ENCODE results near the gene NGB. TPM values are rescaled to one million over a fixed set of nuclear protein-coding genes. Genes with fewer than 3 reads are reported as not detected.

NGB gene
- total and polyA plus RNA-seq, 7 donors, result 1.9 to 10.0 (median 9.4) TPM; not detected in 2

- Histone ChIP-seq H3K27ac (no peak overlapping the region), H3K36me3 (no peaks in the 10 kb centered on the region), H3K4me3 (no peak overlapping the region), H3K9me3 (no peaks in the 10 kb centered on the region), H3K4me1 (peaks cover 0 to 53% (median 48%) of the 10 kb centered on the region in 4 donors), H3K27me3 (no peaks in the 10 kb centered on the region)
- DNase-seq, result no peak
- TF ChIP-seq POLR2AphosphoS5 (IDR thresholded peaks at IDR 0.05) (no peak), POLR2A (IDR thresholded peaks at IDR 0.05) (no peak), EP300 (IDR thresholded peaks at IDR 0.05) (no peak)
- TF ChIP-seq, protein P1, sequence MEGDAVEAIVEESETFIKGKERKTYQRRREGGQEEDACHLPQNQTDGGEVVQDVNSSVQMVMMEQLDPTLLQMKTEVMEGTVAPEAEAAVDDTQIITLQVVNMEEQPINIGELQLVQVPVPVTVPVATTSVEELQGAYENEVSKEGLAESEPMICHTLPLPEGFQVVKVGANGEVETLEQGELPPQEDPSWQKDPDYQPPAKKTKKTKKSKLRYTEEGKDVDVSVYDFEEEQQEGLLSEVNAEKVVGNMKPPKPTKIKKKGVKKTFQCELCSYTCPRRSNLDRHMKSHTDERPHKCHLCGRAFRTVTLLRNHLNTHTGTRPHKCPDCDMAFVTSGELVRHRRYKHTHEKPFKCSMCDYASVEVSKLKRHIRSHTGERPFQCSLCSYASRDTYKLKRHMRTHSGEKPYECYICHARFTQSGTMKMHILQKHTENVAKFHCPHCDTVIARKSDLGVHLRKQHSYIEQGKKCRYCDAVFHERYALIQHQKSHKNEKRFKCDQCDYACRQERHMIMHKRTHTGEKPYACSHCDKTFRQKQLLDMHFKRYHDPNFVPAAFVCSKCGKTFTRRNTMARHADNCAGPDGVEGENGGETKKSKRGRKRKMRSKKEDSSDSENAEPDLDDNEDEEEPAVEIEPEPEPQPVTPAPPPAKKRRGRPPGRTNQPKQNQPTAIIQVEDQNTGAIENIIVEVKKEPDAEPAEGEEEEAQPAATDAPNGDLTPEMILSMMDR (IDR thresholded peaks at IDR 0.05), result no peak
- intact Hi-C loops (cut with DNase I), result no loop called here
- WGBS, 2 donors, result 93 to 97% methylated on average over 2 of the region's 2 CpGs
These were observed 40.2 kb upstream of the NGB start for GRCh38 chr14:77311217-77311616.

DNA sequence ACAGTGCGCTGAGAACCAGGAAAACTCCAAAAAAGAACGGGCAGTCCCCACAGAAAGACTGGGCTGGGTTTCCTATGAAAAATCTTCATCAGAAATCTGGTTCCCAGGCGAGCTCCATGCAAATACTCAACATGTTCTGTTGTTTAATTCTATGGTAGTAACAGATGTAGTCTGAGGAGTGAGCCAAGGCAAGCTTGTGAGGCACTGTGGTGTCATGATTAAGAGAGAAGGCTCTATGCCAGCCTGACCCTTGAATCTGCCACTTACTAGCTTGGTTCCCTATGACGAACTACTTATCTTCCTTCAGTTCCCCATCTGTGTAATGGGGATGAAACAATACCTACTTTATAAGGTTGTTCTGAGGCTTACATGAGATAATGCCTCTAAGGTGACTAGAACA is 39.0 kb upstream of the NGB start:
- H3K27me3 ChIP-seq, result no peaks in the 10 kb centered on the region
- H3K4me3 ChIP-seq, result no peak overlapping the region
- DNase-seq, result no peak
- H3K9me3 ChIP-seq, result no peaks in the 10 kb centered on the region
- TF ChIP-seq POLR2A (IDR thresholded peaks at IDR 0.05), result no peak
- no peak for TF ChIP-seq EP300 (IDR thresholded peaks at IDR 0.05)
- no peak for TF ChIP-seq POLR2AphosphoS5 (IDR thresholded peaks at IDR 0.05)
- TF ChIP-seq, protein P1 (IDR thresholded peaks at IDR 0.05), result no peak
- intact Hi-C loops (cut with DNase I), result no loop called here
- H3K4me1 ChIP-seq, result peaks cover 0 to 51% (median 38%) of the 10 kb centered on the region in 4 donors
- peaks cover 0 to 10% (median 4%) of the 10 kb centered on the region in 4 donors for H3K36me3 ChIP-seq
- 83 to 86% methylated on average over 4 of the region's 4 CpGs for WGBS, 2 donors
- no peak overlapping the region for H3K27ac ChIP-seq

DNA sequence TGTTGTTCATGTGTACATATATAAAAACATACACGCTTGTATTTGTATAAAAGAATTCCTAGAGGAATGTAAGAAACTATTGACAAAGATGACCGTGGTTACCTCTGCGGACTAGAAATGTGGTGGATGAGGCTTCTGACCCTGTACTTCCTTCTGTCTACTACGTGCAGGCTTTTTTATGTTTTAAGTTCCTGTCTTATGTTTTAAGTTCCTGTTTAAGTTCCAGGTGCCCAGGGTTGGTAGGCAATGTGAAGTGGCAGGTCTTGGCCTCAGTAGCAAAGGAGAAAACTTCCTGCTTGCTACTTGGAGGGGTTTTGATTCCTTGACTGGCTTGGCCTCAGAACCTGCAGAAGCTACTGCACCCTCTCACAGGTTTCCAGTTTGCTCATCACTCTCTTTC is 38.1 kb upstream of the NGB start:
- H3K27me3 ChIP-seq, result no peaks in the 10 kb centered on the region
- 61 to 87% methylated on average over 4 of the region's 4 CpGs for WGBS, 2 donors
- no peaks in the 10 kb centered on the region for H3K9me3 ChIP-seq
- DNase-seq, result no peak
- H3K4me3 ChIP-seq, result no peak overlapping the region
- no peak for TF ChIP-seq POLR2A (IDR thresholded peaks at IDR 0.05)
- TF ChIP-seq EP300 (IDR thresholded peaks at IDR 0.05), result no peak
- no peak for TF ChIP-seq POLR2AphosphoS5 (IDR thresholded peaks at IDR 0.05)
- TF ChIP-seq, protein P1 (IDR thresholded peaks at IDR 0.05), result no peak
- H3K36me3 ChIP-seq, result peaks cover 0 to 19% (median 4%) of the 10 kb centered on the region in 4 donors
- intact Hi-C loops (cut with DNase I), result no loop called here
- H3K4me1 ChIP-seq, result peaks cover 0 to 44% (median 30%) of the 10 kb centered on the region in 4 donors
- no peak overlapping the region for H3K27ac ChIP-seq

- no peaks in the 10 kb centered on the region for H3K9me3 ChIP-seq
- H3K36me3 ChIP-seq, result peaks cover 0 to 39% (median 4%) of the 10 kb centered on the region in 4 donors
- intact Hi-C loops (cut with DNase I), result no loop called here
- no peaks in the 10 kb centered on the region for H3K27me3 ChIP-seq
- WGBS, 2 donors, result 62 to 69% methylated on average over 3 of the region's 3 CpGs
- no peak for DNase-seq
- TF ChIP-seq, protein P1 (IDR thresholded peaks at IDR 0.05), result no peak
- TF ChIP-seq POLR2AphosphoS5 (IDR thresholded peaks at IDR 0.05) (no peak), POLR2A (IDR thresholded peaks at IDR 0.05) (no peak), EP300 (IDR thresholded peaks at IDR 0.05) (no peak)
- no peak overlapping the region for H3K4me3 ChIP-seq
- peak overlapping the region; percentile 53 to 66 (median 56) for H3K27ac ChIP-seq
- H3K4me1 ChIP-seq, result peaks cover 0 to 44% (median 17%) of the 10 kb centered on the region in 4 donors
These were observed 36.0 kb upstream of the NGB start for GRCh38 chr14:77306851-77307496.

Data from sigmoid colon (tissue), 7 donors.